ENCODE results near the gene PPP1R36. TPM values are rescaled to one million over a fixed set of nuclear protein-coding genes. Genes with fewer than 3 reads are reported as not detected.

The PPP1R36 gene
- total and polyA plus RNA-seq, 2 experiments from 2014 or later: 0.23 TPM; not detected in 1

DNA sequence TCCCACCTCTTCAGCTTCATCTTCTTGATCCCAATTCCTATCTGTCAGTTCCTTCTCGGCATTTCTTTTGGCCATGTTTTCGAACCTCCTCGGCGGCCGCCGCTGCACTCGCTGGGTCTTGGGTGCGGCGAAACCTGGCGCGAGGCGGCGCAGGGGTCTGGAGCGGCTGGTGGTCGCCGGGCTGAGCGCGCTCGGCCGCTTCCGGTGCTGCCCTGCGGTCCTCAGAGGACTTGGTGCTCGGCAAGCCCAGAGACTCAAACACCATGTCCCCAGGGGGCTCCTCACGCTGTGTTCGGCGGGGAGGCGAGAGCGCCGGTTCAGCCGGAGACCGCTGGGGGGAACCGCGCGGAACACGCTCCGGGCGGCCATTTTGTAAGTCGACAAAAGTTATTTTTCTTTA lies 51.8 kb downstream of the PPP1R36 start:
- Histone ChIP-seq H3K36me3 (replicated peaks; ENCODE audit: insufficient read depth, low read depth) (no peaks in the 10 kb centered on the region), H3K4me2 (no peak overlapping the region), H3K9me3 (ENCODE audit: low read depth) (no peaks in the 10 kb centered on the region), H3K9me2 (replicated peaks; ENCODE audit: insufficient read depth) (no peaks in the 10 kb centered on the region), H3K27me3 (no peaks in the 10 kb centered on the region), H4K20me1 (ENCODE audit: insufficient read depth, poor library complexity, severe bottlenecking) (no peaks in the 10 kb centered on the region), H3K4me1 (ENCODE audit: insufficient read depth) (no peaks in the 10 kb centered on the region), H3K27ac (no peak overlapping the region), H3K4me3 (no peak overlapping the region), H2AFZ (no peak overlapping the region), H3K79me2 (no peaks in the 10 kb centered on the region)
- WGBS (ENCODE audit: low lambda C conversion rate, missing lambda C conversion rate): 98% methylated on average over 38 of the region's 38 CpGs
- TF ChIP-seq, protein P1, sequence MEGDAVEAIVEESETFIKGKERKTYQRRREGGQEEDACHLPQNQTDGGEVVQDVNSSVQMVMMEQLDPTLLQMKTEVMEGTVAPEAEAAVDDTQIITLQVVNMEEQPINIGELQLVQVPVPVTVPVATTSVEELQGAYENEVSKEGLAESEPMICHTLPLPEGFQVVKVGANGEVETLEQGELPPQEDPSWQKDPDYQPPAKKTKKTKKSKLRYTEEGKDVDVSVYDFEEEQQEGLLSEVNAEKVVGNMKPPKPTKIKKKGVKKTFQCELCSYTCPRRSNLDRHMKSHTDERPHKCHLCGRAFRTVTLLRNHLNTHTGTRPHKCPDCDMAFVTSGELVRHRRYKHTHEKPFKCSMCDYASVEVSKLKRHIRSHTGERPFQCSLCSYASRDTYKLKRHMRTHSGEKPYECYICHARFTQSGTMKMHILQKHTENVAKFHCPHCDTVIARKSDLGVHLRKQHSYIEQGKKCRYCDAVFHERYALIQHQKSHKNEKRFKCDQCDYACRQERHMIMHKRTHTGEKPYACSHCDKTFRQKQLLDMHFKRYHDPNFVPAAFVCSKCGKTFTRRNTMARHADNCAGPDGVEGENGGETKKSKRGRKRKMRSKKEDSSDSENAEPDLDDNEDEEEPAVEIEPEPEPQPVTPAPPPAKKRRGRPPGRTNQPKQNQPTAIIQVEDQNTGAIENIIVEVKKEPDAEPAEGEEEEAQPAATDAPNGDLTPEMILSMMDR (IDR thresholded peaks at IDR 0.05; ENCODE audit: poor library complexity): no peak
- TF ChIP-seq EZH2 (IDR thresholded peaks at IDR 0.05; ENCODE audit: borderline replicate concordance): no peak
- no peak for TF ChIP-seq EZH2phosphoT487 (IDR thresholded peaks at IDR 0.05; ENCODE audit: low read depth, severe bottlenecking, unreplicated experiment)
- no peak for DNase-seq (ENCODE audit: low spot score)

DNA sequence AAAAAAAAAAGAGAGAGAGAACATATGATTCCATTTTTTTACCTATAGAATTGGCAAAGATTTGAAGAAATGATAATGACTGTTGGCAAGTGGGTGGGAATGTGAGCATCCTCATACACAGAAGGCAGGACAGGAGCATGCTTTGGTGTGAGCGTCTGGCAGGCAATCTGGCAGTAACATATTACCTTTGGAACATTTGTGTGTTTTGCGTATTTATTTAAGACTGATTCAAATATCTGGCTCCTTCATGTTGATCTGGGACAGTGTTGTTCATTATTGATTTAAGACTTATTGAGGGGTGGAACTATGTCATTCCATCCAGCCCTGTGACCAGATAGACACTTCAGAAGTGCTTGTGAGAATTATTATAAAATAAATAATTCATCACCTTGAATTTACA lies 53.1 kb downstream of the PPP1R36 start:
- H3K9me2 ChIP-seq (replicated peaks; ENCODE audit: insufficient read depth): no peaks in the 10 kb centered on the region
- H3K4me3 ChIP-seq: no peak overlapping the region
- H3K27ac ChIP-seq: no peak overlapping the region
- TF ChIP-seq EZH2phosphoT487 (IDR thresholded peaks at IDR 0.05; ENCODE audit: low read depth, severe bottlenecking, unreplicated experiment): no peak
- no peak for TF ChIP-seq EZH2 (IDR thresholded peaks at IDR 0.05; ENCODE audit: borderline replicate concordance)
- TF ChIP-seq, protein P1 (IDR thresholded peaks at IDR 0.05; ENCODE audit: poor library complexity): no peak
- H4K20me1 ChIP-seq (ENCODE audit: insufficient read depth, poor library complexity, severe bottlenecking): no peaks in the 10 kb centered on the region
- H3K4me2 ChIP-seq: no peak overlapping the region
- no peaks in the 10 kb centered on the region for H3K9me3 ChIP-seq (ENCODE audit: low read depth)
- WGBS (ENCODE audit: low lambda C conversion rate, missing lambda C conversion rate): 69% methylated on average over 2 of the region's 2 CpGs
- no peaks in the 10 kb centered on the region for H3K27me3 ChIP-seq
- H3K36me3 ChIP-seq (replicated peaks; ENCODE audit: insufficient read depth, low read depth): no peaks in the 10 kb centered on the region
- no peak overlapping the region for H2AFZ ChIP-seq
- H3K4me1 ChIP-seq (ENCODE audit: insufficient read depth): no peaks in the 10 kb centered on the region
- DNase-seq (ENCODE audit: low spot score): no peak
- H3K79me2 ChIP-seq: no peaks in the 10 kb centered on the region

DNA sequence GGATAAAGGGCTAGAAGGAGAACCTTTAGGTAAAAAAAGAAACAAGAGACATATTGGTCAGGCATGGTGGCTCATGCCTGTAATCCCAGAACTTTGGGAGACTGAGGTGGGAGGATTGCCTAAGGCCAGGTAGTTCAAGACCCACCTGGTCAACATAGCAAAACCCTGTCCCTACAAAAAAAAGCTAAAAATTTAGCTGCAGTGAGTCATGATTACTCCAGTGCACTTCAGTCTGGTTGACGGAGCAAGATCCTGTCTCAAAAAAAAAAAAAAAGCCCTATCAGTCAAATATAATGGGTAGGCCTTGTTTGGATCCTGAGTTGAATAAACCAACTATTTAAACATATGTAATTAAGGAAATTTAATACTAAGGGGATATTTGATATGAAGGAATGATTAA lies 54.2 kb downstream of the PPP1R36 start:
- H3K36me3 ChIP-seq (replicated peaks; ENCODE audit: insufficient read depth, low read depth): no peaks in the 10 kb centered on the region
- WGBS (ENCODE audit: low lambda C conversion rate, missing lambda C conversion rate): 100% methylated on average over 1 of the region's 1 CpG
- no peak for DNase-seq (ENCODE audit: low spot score)
- H3K9me2 ChIP-seq (replicated peaks; ENCODE audit: insufficient read depth): no peaks in the 10 kb centered on the region
- no peak overlapping the region for H3K4me2 ChIP-seq
- no peak overlapping the region for H3K27ac ChIP-seq
- TF ChIP-seq EZH2phosphoT487 (IDR thresholded peaks at IDR 0.05; ENCODE audit: low read depth, severe bottlenecking, unreplicated experiment): no peak
- TF ChIP-seq, protein P1 (IDR thresholded peaks at IDR 0.05; ENCODE audit: poor library complexity): no peak
- no peak for TF ChIP-seq EZH2 (IDR thresholded peaks at IDR 0.05; ENCODE audit: borderline replicate concordance)
- H3K4me1 ChIP-seq (ENCODE audit: insufficient read depth): no peaks in the 10 kb centered on the region
- no peaks in the 10 kb centered on the region for H4K20me1 ChIP-seq (ENCODE audit: insufficient read depth, poor library complexity, severe bottlenecking)
- no peaks in the 10 kb centered on the region for H3K27me3 ChIP-seq
- no peak overlapping the region for H3K4me3 ChIP-seq
- H2AFZ ChIP-seq: no peak overlapping the region
- H3K79me2 ChIP-seq: no peaks in the 10 kb centered on the region
- no peaks in the 10 kb centered on the region for H3K9me3 ChIP-seq (ENCODE audit: low read depth)

DNA sequence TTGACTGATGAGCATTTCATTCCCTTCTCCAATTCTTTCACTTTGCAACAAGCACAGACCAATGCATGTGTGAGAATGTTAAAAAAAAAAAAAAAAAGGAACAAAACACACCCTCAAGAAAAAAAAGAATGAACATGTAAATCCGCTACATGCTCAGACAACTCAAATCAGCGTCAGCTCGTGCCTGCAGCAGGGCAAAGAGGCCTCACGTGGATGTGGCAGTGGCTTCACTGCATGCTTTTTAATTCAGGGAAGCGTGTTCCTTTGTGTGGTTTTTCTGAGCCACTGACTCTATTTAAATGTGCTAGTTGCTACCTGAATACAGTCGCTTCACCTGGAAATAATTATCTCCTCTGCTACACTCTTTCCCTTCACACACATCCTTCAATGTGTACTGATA lies 55.1 kb downstream of the PPP1R36 start:
- H3K79me2 ChIP-seq: no peaks in the 10 kb centered on the region
- no peak overlapping the region for H3K27ac ChIP-seq
- no peaks in the 10 kb centered on the region for H3K36me3 ChIP-seq (replicated peaks; ENCODE audit: insufficient read depth, low read depth)
- no peaks in the 10 kb centered on the region for H3K9me2 ChIP-seq (replicated peaks; ENCODE audit: insufficient read depth)
- no peaks in the 10 kb centered on the region for H3K4me1 ChIP-seq (ENCODE audit: insufficient read depth)
- H3K4me2 ChIP-seq: no peak overlapping the region
- 62% methylated on average over 6 of the region's 6 CpGs for WGBS (ENCODE audit: low lambda C conversion rate, missing lambda C conversion rate)
- no peak for DNase-seq (ENCODE audit: low spot score)
- no peaks in the 10 kb centered on the region for H3K9me3 ChIP-seq (ENCODE audit: low read depth)
- no peaks in the 10 kb centered on the region for H3K27me3 ChIP-seq
- H2AFZ ChIP-seq: no peak overlapping the region
- TF ChIP-seq, protein P1 (IDR thresholded peaks at IDR 0.05; ENCODE audit: poor library complexity): no peak
- TF ChIP-seq EZH2 (IDR thresholded peaks at IDR 0.05; ENCODE audit: borderline replicate concordance) (no peak), EZH2phosphoT487 (IDR thresholded peaks at IDR 0.05; ENCODE audit: low read depth, severe bottlenecking, unreplicated experiment) (no peak)
- H4K20me1 ChIP-seq (ENCODE audit: insufficient read depth, poor library complexity, severe bottlenecking): no peaks in the 10 kb centered on the region
- no peak overlapping the region for H3K4me3 ChIP-seq
